Measurements from ENCODE around the gene GRID1.

The GRID1 gene

DNA sequence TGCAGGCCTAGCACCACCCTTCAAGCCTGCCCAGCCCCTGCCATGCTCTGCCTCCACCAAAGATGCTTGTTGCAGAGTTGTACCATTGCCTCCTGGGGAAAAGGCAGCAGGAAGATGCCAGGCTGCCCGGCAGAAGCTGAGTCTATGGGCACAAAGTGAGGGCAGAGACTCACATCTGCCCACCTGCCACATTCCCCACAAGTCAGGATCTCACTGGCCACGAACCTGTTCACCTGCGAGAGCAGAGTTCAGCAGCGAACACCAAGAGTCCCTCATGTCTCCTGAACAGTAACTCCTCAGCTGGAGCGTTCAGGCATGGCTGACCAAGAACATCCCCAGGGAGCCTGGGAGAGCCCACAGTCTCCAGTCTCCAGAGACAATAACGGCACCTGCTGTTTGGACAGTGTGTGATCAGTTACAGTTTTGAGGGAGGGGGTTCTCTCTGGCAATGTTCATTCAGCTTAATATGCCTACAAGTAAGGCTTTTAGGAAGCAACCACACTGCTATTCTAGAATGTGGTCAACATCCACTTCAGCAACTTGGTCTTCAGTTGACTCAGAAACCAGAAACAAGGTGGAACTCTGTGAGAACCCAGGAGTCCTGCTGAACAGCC lies 78.5 kb downstream of the GRID1 start:
- Histone ChIP-seq H3K79me1 (ENCODE audit: low read length) (no peaks in the 10 kb centered on the region), H3K36me3 (ENCODE audit: control insufficient read depth, insufficient read depth, low read length) (no peaks in the 10 kb centered on the region), H3K23ac (ENCODE audit: low read length) (no peak overlapping the region), H3K27me3 (ENCODE audit: insufficient read depth, low read length, poor library complexity) (no peaks in the 10 kb centered on the region), H3K18ac (ENCODE audit: low read length) (no peak overlapping the region), H2BK15ac (replicated peaks; ENCODE audit: low read depth) (no peak overlapping the region), H4K5ac (ENCODE audit: low read length) (no peak overlapping the region), H3K4me2 (ENCODE audit: low read length) (no peak overlapping the region), H2AK5ac (ENCODE audit: low read length) (no peak overlapping the region), H2BK120ac (ENCODE audit: low read depth, low read length) (no peak overlapping the region), H2BK5ac (ENCODE audit: low read length) (no peak overlapping the region), H3K9ac (ENCODE audit: low read length) (no peak overlapping the region), H3K4ac (ENCODE audit: low read depth, low read length) (no peak overlapping the region), H4K8ac (ENCODE audit: low read depth, low read length) (no peak overlapping the region), H3K27ac (ENCODE audit: low read depth, low read length) (no peak overlapping the region), H3K56ac (ENCODE audit: low read length) (no peak overlapping the region), H3K4me1 (ENCODE audit: control insufficient read depth, low read depth, low read length) (no peaks in the 10 kb centered on the region), H3K4me3 (ENCODE audit: low read length) (no peak overlapping the region), H3K79me2 (ENCODE audit: control insufficient read depth, insufficient read depth, low read length) (no peaks in the 10 kb centered on the region)
- no CpG with 5 or more reads among the region's 6 CpGs for WGBS (ENCODE audit: extremely low coverage, insufficient coverage, low lambda C conversion rate)
- no peak for DNase-seq

DNA sequence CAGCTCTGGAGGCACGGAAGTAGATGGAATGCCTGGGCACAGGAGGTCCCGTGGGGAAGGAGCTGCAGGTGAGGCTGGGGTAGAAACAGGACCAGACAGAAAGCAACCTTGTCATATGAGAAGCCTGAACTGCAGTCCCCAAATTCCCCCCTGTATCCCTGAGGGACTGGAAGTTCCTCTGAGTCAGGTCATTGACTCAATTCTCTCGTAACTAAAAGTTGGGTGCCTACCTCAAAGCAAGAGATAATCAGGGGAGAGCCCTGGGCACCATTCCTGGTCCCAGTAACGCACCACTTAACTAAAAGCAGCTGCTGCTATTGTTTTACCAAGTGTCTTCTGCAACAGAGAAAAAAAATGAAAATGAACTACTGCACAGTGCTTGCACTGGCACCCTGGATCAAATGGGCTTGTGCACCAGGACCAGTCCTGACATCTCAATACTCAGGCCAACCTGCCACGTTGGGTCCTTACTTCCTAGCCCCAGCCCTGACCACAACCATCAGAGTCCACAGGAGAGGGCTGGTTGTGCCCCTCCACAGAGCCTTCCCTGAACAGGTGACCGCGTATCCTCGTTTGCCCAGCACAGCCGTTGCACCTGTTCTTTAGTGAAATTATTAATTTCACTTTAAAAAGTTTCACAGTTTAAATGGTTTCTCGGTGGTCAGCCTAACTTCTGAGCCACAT lies 79.3 kb downstream of the GRID1 start:
- no peaks in the 10 kb centered on the region for H3K36me3 ChIP-seq (ENCODE audit: control insufficient read depth, insufficient read depth, low read length)
- H3K79me1 ChIP-seq (ENCODE audit: low read length), result no peaks in the 10 kb centered on the region
- no peak overlapping the region for H4K5ac ChIP-seq (ENCODE audit: low read length)
- no peak overlapping the region for H3K9ac ChIP-seq (ENCODE audit: low read length)
- no peak overlapping the region for H3K23ac ChIP-seq (ENCODE audit: low read length)
- no peaks in the 10 kb centered on the region for H3K27me3 ChIP-seq (ENCODE audit: insufficient read depth, low read length, poor library complexity)
- H3K4me3 ChIP-seq (ENCODE audit: low read length), result no peak overlapping the region
- no peak overlapping the region for H3K27ac ChIP-seq (ENCODE audit: low read depth, low read length)
- no peak overlapping the region for H3K4me2 ChIP-seq (ENCODE audit: low read length)
- no peak overlapping the region for H2BK120ac ChIP-seq (ENCODE audit: low read depth, low read length)
- H3K18ac ChIP-seq (ENCODE audit: low read length), result no peak overlapping the region
- no peak overlapping the region for H3K56ac ChIP-seq (ENCODE audit: low read length)
- H3K79me2 ChIP-seq (ENCODE audit: control insufficient read depth, insufficient read depth, low read length), result no peaks in the 10 kb centered on the region
- no peak overlapping the region for H2BK15ac ChIP-seq (replicated peaks; ENCODE audit: low read depth)
- WGBS (ENCODE audit: extremely low coverage, insufficient coverage, low lambda C conversion rate), result no CpG with 5 or more reads among the region's 10 CpGs
- no peak overlapping the region for H2AK5ac ChIP-seq (ENCODE audit: low read length)
- H4K8ac ChIP-seq (ENCODE audit: low read depth, low read length), result no peak overlapping the region
- no peak overlapping the region for H3K4ac ChIP-seq (ENCODE audit: low read depth, low read length)
- no peaks in the 10 kb centered on the region for H3K4me1 ChIP-seq (ENCODE audit: control insufficient read depth, low read depth, low read length)
- H2BK5ac ChIP-seq (ENCODE audit: low read length), result no peak overlapping the region
- DNase-seq, result no peak

DNA sequence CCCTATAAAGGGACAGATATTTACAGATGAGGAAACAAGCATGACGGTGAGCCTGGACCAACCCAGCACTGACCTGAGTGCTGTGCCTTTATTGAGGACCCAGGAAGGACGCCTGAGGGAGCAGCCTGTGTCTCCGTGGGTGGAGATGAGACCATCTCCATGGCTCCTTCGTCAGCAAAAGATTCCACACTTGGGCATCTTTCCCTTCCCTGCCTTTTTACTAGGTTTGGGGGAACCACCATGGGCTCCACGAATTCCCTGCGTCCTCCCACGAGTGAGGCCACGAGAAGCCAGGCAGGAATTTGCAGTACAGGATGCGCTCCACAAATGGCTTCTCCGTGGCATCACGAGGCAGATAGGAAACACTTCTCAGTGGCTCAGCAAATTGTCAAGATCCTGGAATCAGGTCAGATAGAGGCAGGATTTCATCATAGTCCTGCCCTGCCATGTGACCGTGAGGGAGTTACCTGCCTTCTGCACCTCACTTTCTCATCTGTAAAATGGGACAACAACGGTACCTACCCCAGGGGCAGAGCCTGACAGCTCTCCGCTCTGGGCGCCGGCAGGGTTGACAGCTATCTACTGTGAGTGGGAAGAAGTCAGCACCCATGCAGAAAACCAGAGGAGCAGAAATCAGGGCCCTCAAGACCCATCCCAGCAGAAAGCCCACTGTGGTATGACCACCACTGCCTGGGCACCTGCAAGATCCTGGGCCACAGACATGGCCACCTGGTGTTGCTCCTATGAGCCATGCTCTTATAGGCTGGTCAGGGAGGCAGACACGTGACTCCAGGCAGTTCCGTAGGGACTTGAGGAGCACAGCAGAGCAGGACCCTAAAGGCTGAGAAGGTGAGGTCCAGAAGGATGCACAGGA lies 80.1 kb downstream of the GRID1 start:
- no peak overlapping the region for H2BK120ac ChIP-seq (ENCODE audit: low read depth, low read length)
- H2AK5ac ChIP-seq (ENCODE audit: low read length), result no peak overlapping the region
- H2BK15ac ChIP-seq (replicated peaks; ENCODE audit: low read depth), result no peak overlapping the region
- WGBS (ENCODE audit: extremely low coverage, insufficient coverage, low lambda C conversion rate), result no CpG with 5 or more reads among the region's 18 CpGs
- no peak overlapping the region for H4K5ac ChIP-seq (ENCODE audit: low read length)
- no peak overlapping the region for H3K4me2 ChIP-seq (ENCODE audit: low read length)
- H3K27me3 ChIP-seq (ENCODE audit: insufficient read depth, low read length, poor library complexity), result no peaks in the 10 kb centered on the region
- no peaks in the 10 kb centered on the region for H3K36me3 ChIP-seq (ENCODE audit: control insufficient read depth, insufficient read depth, low read length)
- no peak overlapping the region for H3K56ac ChIP-seq (ENCODE audit: low read length)
- H3K79me1 ChIP-seq (ENCODE audit: low read length), result no peaks in the 10 kb centered on the region
- no peak overlapping the region for H3K4ac ChIP-seq (ENCODE audit: low read depth, low read length)
- no peaks in the 10 kb centered on the region for H3K4me1 ChIP-seq (ENCODE audit: control insufficient read depth, low read depth, low read length)
- no peaks in the 10 kb centered on the region for H3K79me2 ChIP-seq (ENCODE audit: control insufficient read depth, insufficient read depth, low read length)
- H4K8ac ChIP-seq (ENCODE audit: low read depth, low read length), result no peak overlapping the region
- no peak for DNase-seq
- no peak overlapping the region for H2BK5ac ChIP-seq (ENCODE audit: low read length)
- no peak overlapping the region for H3K4me3 ChIP-seq (ENCODE audit: low read length)
- no peak overlapping the region for H3K23ac ChIP-seq (ENCODE audit: low read length)
- no peak overlapping the region for H3K27ac ChIP-seq (ENCODE audit: low read depth, low read length)
- H3K18ac ChIP-seq (ENCODE audit: low read length), result no peak overlapping the region
- no peak overlapping the region for H3K9ac ChIP-seq (ENCODE audit: low read length)

DNA sequence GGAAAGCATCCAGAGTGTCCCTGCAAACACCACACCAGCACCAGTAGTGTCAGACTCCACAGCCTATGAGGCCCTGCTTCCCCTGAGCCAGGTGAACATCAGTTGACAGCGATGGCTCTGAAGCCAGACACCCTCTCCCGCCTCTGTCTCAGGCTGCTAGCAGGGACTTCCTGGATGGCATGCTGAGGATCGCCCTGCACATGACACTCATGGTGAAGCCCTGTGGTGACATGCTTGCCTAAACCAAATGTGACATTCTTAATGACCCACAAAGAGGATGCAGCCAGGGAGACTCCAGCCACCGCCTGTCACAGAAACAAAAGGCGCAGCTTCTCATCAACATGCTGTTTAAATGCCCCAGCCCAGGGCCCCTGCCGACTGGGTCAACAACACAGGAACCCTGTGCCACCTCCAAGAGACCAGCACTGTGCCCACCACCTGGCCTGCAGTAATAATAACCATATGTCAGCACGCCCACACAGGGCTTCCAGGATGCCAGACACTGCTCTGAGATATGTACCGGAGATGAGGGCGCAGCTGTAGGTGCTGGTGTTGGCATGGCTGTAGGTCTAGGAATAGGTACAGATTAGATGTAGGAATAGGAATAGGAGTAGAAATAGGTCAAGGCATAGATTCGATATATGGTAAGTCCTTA lies 81.3 kb downstream of the GRID1 start:
- Histone ChIP-seq H3K9ac (ENCODE audit: low read length) (no peak overlapping the region), H3K79me2 (ENCODE audit: control insufficient read depth, insufficient read depth, low read length) (no peaks in the 10 kb centered on the region), H3K27me3 (ENCODE audit: insufficient read depth, low read length, poor library complexity) (no peaks in the 10 kb centered on the region), H4K5ac (ENCODE audit: low read length) (no peak overlapping the region), H2AK5ac (ENCODE audit: low read length) (no peak overlapping the region), H3K56ac (ENCODE audit: low read length) (no peak overlapping the region), H3K4me2 (ENCODE audit: low read length) (no peak overlapping the region), H3K36me3 (ENCODE audit: control insufficient read depth, insufficient read depth, low read length) (no peaks in the 10 kb centered on the region), H3K18ac (ENCODE audit: low read length) (no peak overlapping the region), H3K79me1 (ENCODE audit: low read length) (no peaks in the 10 kb centered on the region), H3K27ac (ENCODE audit: low read depth, low read length) (no peak overlapping the region), H2BK5ac (ENCODE audit: low read length) (no peak overlapping the region), H3K23ac (ENCODE audit: low read length) (no peak overlapping the region), H3K4ac (ENCODE audit: low read depth, low read length) (no peak overlapping the region), H3K4me3 (ENCODE audit: low read length) (no peak overlapping the region), H2BK15ac (replicated peaks; ENCODE audit: low read depth) (no peak overlapping the region), H3K4me1 (ENCODE audit: control insufficient read depth, low read depth, low read length) (no peaks in the 10 kb centered on the region), H2BK120ac (ENCODE audit: low read depth, low read length) (no peak overlapping the region), H4K8ac (ENCODE audit: low read depth, low read length) (no peak overlapping the region)
- DNase-seq, result no peak
- no CpG with 5 or more reads among the region's 10 CpGs for WGBS (ENCODE audit: extremely low coverage, insufficient coverage, low lambda C conversion rate)

DNA sequence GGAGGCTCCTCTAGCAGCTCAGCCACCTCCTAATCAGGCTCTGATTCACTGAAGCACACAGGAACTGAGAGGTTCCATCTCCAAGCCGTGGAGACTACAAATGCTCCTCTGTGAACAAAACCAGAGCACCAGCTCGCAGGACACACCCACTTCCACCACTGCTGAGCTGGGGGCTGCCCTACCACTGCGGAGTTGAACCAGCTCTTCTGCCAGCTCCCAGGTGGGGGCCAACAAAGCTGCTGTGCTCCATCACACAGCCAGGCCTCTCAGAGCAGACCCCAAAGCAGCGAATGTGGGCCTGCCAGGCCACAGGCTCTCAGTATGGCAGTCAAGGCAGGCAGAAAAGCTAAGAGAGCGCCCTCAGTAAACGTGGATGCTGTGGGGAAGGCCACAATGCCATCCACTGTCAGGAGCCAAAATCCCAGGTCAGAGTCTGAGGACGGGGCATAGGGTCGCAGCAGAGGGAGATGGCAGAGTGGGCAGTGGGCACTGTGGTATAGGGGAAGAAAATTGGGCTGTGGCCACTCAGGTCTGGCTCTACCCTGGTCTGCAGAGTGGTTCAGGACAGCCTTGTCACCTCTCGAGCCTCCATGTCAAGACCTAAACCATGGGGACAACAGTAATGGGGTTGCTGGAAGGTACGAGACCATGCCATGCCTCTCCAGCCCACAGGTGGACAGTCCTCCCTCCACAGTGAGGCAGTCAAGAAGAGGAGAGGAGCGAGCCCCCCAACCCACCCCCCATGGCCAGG lies 82.1 kb downstream of the GRID1 start:
- Histone ChIP-seq H2BK5ac (ENCODE audit: low read length) (no peak overlapping the region), H3K36me3 (ENCODE audit: control insufficient read depth, insufficient read depth, low read length) (no peaks in the 10 kb centered on the region), H3K4me3 (ENCODE audit: low read length) (no peak overlapping the region), H3K23ac (ENCODE audit: low read length) (no peak overlapping the region), H2BK120ac (ENCODE audit: low read depth, low read length) (no peak overlapping the region), H3K4ac (ENCODE audit: low read depth, low read length) (no peak overlapping the region), H3K9ac (ENCODE audit: low read length) (no peak overlapping the region), H2BK15ac (replicated peaks; ENCODE audit: low read depth) (no peak overlapping the region), H4K8ac (ENCODE audit: low read depth, low read length) (no peak overlapping the region), H3K56ac (ENCODE audit: low read length) (no peak overlapping the region), H3K18ac (ENCODE audit: low read length) (no peak overlapping the region), H3K27ac (ENCODE audit: low read depth, low read length) (no peak overlapping the region), H3K4me2 (ENCODE audit: low read length) (no peak overlapping the region), H2AK5ac (ENCODE audit: low read length) (no peak overlapping the region), H4K5ac (ENCODE audit: low read length) (no peak overlapping the region), H3K79me1 (ENCODE audit: low read length) (no peaks in the 10 kb centered on the region), H3K27me3 (ENCODE audit: insufficient read depth, low read length, poor library complexity) (no peaks in the 10 kb centered on the region), H3K4me1 (ENCODE audit: control insufficient read depth, low read depth, low read length) (no peaks in the 10 kb centered on the region), H3K79me2 (ENCODE audit: control insufficient read depth, insufficient read depth, low read length) (no peaks in the 10 kb centered on the region)
- WGBS (ENCODE audit: extremely low coverage, insufficient coverage, low lambda C conversion rate), result no CpG with 5 or more reads among the region's 11 CpGs
- DNase-seq, result no peak
